CD4-positive, alpha-beta memory T cell (primary cell): Measurements from ENCODE around the gene CAPN2. TPM values are rescaled to one million over a fixed set of nuclear protein-coding genes. Genes with fewer than 3 reads are reported as not detected.
A peak's percentile ranks its signal among the peaks of the same experiment; 100 is the strongest.
"Not testable (repeated sequence)": the region's sequence is repeated elsewhere in the genome, so short reads cannot be mapped to it uniquely, and the experiment has no call there.

Source experiments
- CTCF ChIA-PET: fragments of 350-600 bp; sonication (Branson Sonifier 250); formaldehyde crosslinking; loops from one replicate; lab custom pipeline; 2021; ENCODE audit warnings: inconsistent platforms; ENCODE audit not compliant: partially characterized antibody; lab: Charles Lee
- POLR2A ChIA-PET: fragments of 350-600 bp; sonication (Branson Sonifier 250); formaldehyde crosslinking; loops from one replicate; lab custom pipeline; 2021; ENCODE audit not compliant: partially characterized antibody; lab: Charles Lee
- DNase-seq, 5 donors: peaks; one replicate each; pipeline versions ENCODE4 v3.0.0 to v3.0.0-alpha.2; 2020 to 2022; ENCODE audit warnings: mixed read lengths in 1 of 5
- H3K27ac ChIP-seq: one replicate; pipeline ENCODE4 v1.7.0; 2013; ENCODE audit warnings: low read depth, low read length
- H3K27me3 ChIP-seq: 2 replicates; pipeline ENCODE4 v1.7.0; 2013; ENCODE audit warnings: mild to moderate bottlenecking, low read length, moderate library complexity; ENCODE audit not compliant: insufficient read depth
- H3K36me3 ChIP-seq: 2 replicates; pipeline ENCODE4 v1.7.0; 2013; ENCODE audit warnings: mild to moderate bottlenecking, low read length, moderate library complexity; ENCODE audit not compliant: insufficient read depth
- H3K4me1 ChIP-seq: 2 replicates; pipeline ENCODE4 v1.7.0; 2013; ENCODE audit warnings: mild to moderate bottlenecking, low read length, moderate library complexity; ENCODE audit not compliant: insufficient read depth
- H3K4me3 ChIP-seq, 2 donors: one replicate each; pipeline ENCODE4 v1.7.0; 2013; ENCODE audit warnings: low read length in 2 of 2, mild to moderate bottlenecking in 1 of 2
- H3K9me3 ChIP-seq, 2 donors: one replicate each; pipeline ENCODE4 v1.7.0; 2013; ENCODE audit warnings: low read length in 2 of 2, control low read depth in 1 of 2; ENCODE audit not compliant: control insufficient read depth in 1 of 2
- H3K27ac Mint-ChIP-seq, 7 donors: one replicate each; pipeline ENCODE4 v1.8.0; 2020 to 2021; ENCODE audit warnings: mixed read lengths in 7 of 7, mild to moderate bottlenecking in 6 of 7, inconsistent platforms in 3 of 7, moderate library complexity in 3 of 7
- H3K27me3 Mint-ChIP-seq, 2 donors: one replicate each; pipeline ENCODE4 v1.8.0; 2020 to 2021; ENCODE audit warnings: mixed read lengths in 2 of 2
- H3K36me3 Mint-ChIP-seq, 2 donors: one replicate each; pipeline ENCODE4 v1.8.0; 2020 to 2021; ENCODE audit warnings: mixed read lengths in 2 of 2, inconsistent platforms in 1 of 2, mild to moderate bottlenecking in 1 of 2
- H3K4me1 Mint-ChIP-seq, 4 donors: one replicate each; pipeline ENCODE4 v1.8.0; 2020 to 2021; ENCODE audit warnings: mixed read lengths in 4 of 4, mild to moderate bottlenecking in 1 of 4
- H3K4me3 Mint-ChIP-seq, 8 donors: one replicate each; pipeline ENCODE4 v1.8.0; 2020 to 2021; ENCODE audit warnings: mixed read lengths in 8 of 8, mild to moderate bottlenecking in 7 of 8, moderate library complexity in 6 of 8, inconsistent platforms in 3 of 8
- H3K9me3 Mint-ChIP-seq, 8 donors: one replicate each; pipeline ENCODE4 v1.8.0; 2020 to 2021; ENCODE audit warnings: mixed read lengths in 8 of 8, mild to moderate bottlenecking in 5 of 8, inconsistent platforms in 3 of 8, moderate library complexity in 1 of 8
- intact Hi-C: fragments of 100-400 bp; cut with micrococcal nuclease; formaldehyde crosslinking; loops from one replicate; pipeline ENCODE4 v1.15.1; 2023
- polyA plus RNA-seq, 2 donors: library from polyadenylated mRNA; unstranded; fragments of 300-500 nt; fragmentation: Illumina TruSeq; gene quantifications; one replicate each; pipeline ENCODE4 v1.2.3, GENCODE V29; 2021
- total RNA-seq, 2 experiments: library from RNA; stranded (reverse); gene quantifications; one replicate each; pipeline ENCODE4 v1.2.3, GENCODE V29; 2021

The CAPN2 gene
- total and polyA plus RNA-seq, 4 experiments from 2014 or later: 146 to 231 (median 179) TPM

DNA sequence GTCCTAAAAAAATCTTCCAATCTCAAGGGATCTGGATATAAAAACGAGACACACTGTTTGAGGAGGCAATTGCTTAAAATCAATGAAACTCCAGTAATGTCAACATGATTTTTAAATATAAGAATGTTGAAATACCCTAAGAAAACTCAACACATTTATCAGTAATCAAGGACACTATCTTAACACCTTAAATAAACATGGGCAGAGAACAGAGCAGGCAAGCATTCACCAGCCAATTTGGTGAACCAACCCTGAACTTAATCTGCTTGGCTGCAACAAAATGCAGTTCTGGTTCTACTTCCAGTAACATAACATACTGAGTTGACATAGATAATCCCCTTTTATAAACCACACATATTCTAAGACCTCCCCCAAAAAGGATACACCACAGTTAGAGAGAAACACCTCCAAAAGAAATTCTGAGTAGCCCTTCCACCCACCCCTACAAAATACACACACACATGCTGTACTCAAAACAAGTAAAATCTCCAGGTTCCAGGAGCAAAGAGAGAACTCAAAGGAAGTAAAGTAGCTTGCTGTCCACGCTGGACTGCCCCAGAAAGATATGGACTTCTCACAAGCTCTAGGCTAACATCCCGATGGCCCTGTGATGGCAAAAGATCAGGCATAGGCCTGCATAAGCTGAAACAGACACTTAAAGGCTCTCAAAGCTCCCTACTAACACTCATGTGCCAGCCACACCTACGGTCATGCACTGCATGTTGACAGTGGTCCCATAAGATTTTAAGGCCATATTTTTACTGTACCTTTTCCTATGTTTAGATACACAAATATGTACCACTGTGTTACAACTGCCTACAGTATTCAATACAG, 102.9 kb downstream of the CAPN2 start:
- H3K27ac Mint-ChIP-seq: peak overlapping the region in 6 of 7 donors; percentile 18 to 80 (median 69)
- Histone ChIP-seq H3K27me3 (no peaks in the 10 kb centered on the region), H3K9me3 (no peaks in the 10 kb centered on the region), H3K4me1 (peaks cover 17% of the 10 kb centered on the region), H3K27ac (no peak overlapping the region), H3K36me3 (peaks cover 12% of the 10 kb centered on the region), H3K4me3 (no peak overlapping the region)
- no peaks in the 10 kb centered on the region for H3K9me3 Mint-ChIP-seq
- no peak overlapping the region for H3K4me3 Mint-ChIP-seq
- ChIA-PET POLR2A (interaction anchor here (1.3 kb wide), 1 partner anchor 18 kb away, joined by 3 read pairs; no protein-coding TSS in a partner anchor), CTCF (interaction anchor here (1.1 to 1.7 kb wide), 2 partner anchors 9 to 236 kb away, joined by 3 to 5 read pairs; no protein-coding TSS in a partner anchor)
- peaks cover 26 to 41% (median 32%) of the 10 kb centered on the region in 4 donors for H3K4me1 Mint-ChIP-seq
- H3K36me3 Mint-ChIP-seq: peaks cover 41 to 51% of the 10 kb centered on the region in 2 donors
- intact Hi-C loops: no loop called here
- DNase-seq: no peak
- no peaks in the 10 kb centered on the region for H3K27me3 Mint-ChIP-seq

GRCh38 chr1:223815865-223816264, 103.5 kb downstream of the CAPN2 start:
- peaks cover 42 to 52% of the 10 kb centered on the region in 2 donors for H3K36me3 Mint-ChIP-seq
- intact Hi-C loops: no loop called here
- H3K27ac Mint-ChIP-seq: peak overlapping the region in 5 of 7 donors; percentile 9 to 80 (median 33)
- no peaks in the 10 kb centered on the region for H3K27me3 Mint-ChIP-seq
- Histone ChIP-seq H3K9me3 (no peaks in the 10 kb centered on the region), H3K27ac (no peak overlapping the region), H3K4me1 (peaks cover 17% of the 10 kb centered on the region), H3K36me3 (peaks cover 16% of the 10 kb centered on the region), H3K4me3 (no peak overlapping the region), H3K27me3 (no peaks in the 10 kb centered on the region)
- ChIA-PET POLR2A (interaction anchor here (1.3 kb wide), 1 partner anchor 18 kb away, joined by 3 read pairs; no protein-coding TSS in a partner anchor), CTCF (interaction anchor here (1.1 to 1.7 kb wide), 2 partner anchors 8 to 236 kb away, joined by 3 to 5 read pairs; no protein-coding TSS in a partner anchor)
- H3K4me1 Mint-ChIP-seq: peaks cover 27 to 47% (median 37%) of the 10 kb centered on the region in 4 donors
- no peaks in the 10 kb centered on the region for H3K9me3 Mint-ChIP-seq
- no peak for DNase-seq
- no peak overlapping the region for H3K4me3 Mint-ChIP-seq

GRCh38 chr1:223817265-223817664, 104.9 kb downstream of the CAPN2 start:
- H3K27ac ChIP-seq, H3K4me3 ChIP-seq, H3K9me3 Mint-ChIP-seq, DNase-seq, intact Hi-C loops, H3K9me3 ChIP-seq, H3K27me3 ChIP-seq, H3K27me3 Mint-ChIP-seq, H3K4me3 Mint-ChIP-seq, POLR2A ChIA-PET, H3K27ac Mint-ChIP-seq: not testable (repeated sequence)
- CTCF ChIA-PET: interaction anchor here (1.2 kb wide), 1 partner anchor 16 kb away, joined by 4 read pairs; no protein-coding TSS in a partner anchor
- H3K36me3 ChIP-seq: peaks cover 16% of the 10 kb centered on the region
- H3K4me1 ChIP-seq: peaks cover 17% of the 10 kb centered on the region
- peaks cover 42 to 55% of the 10 kb centered on the region in 2 donors for H3K36me3 Mint-ChIP-seq
- H3K4me1 Mint-ChIP-seq: peaks cover 31 to 47% (median 36%) of the 10 kb centered on the region in 4 donors

- CTCF ChIA-PET: interaction anchor here (0.7 to 1.3 kb wide), 4 partner anchors 8 to 124 kb away, joined by 3 read pairs; no protein-coding TSS in a partner anchor
- no peaks in the 10 kb centered on the region for H3K9me3 ChIP-seq
- H3K4me3 ChIP-seq: no peak overlapping the region
- H3K36me3 Mint-ChIP-seq: peaks cover 26 to 34% of the 10 kb centered on the region in 2 donors
- peak overlapping the region in 6 of 7 donors; percentile 30 to 76 (median 54) for H3K27ac Mint-ChIP-seq
- no peak overlapping the region for H3K27ac ChIP-seq
- H3K27me3 Mint-ChIP-seq: no peaks in the 10 kb centered on the region
- no peaks in the 10 kb centered on the region for H3K9me3 Mint-ChIP-seq
- H3K4me1 ChIP-seq: peaks cover 23% of the 10 kb centered on the region
- intact Hi-C loops: loop anchor here (2.0 kb wide), 1 partner anchor 13 kb away; no protein-coding TSS in a partner anchor
- no peak for DNase-seq
- POLR2A ChIA-PET: interaction anchor here (0.7 to 1.1 kb wide), 2 partner anchors 26 to 27 kb away, joined by 3 to 4 read pairs; no protein-coding TSS in a partner anchor
- H3K36me3 ChIP-seq: peaks cover 4% of the 10 kb centered on the region
- no peak overlapping the region for H3K4me3 Mint-ChIP-seq
- H3K4me1 Mint-ChIP-seq: peaks cover 33 to 52% (median 41%) of the 10 kb centered on the region in 4 donors
- H3K27me3 ChIP-seq: no peaks in the 10 kb centered on the region
Measured at GRCh38 chr1:223819730-223820514, 107.6 kb downstream of the CAPN2 start.

- H3K27me3 Mint-ChIP-seq: no peaks in the 10 kb centered on the region
- no peak overlapping the region for H3K4me3 ChIP-seq
- no peak overlapping the region for H3K4me3 Mint-ChIP-seq
- no peaks in the 10 kb centered on the region for H3K9me3 ChIP-seq
- H3K27ac ChIP-seq: no peak overlapping the region
- CTCF ChIA-PET: interaction anchor here (1.0 to 2.0 kb wide), 4 partner anchors 11 to 125 kb away, joined by 3 to 7 read pairs (median 3); partner anchors contain the start of gene TP53BP2
- intact Hi-C loops: no loop called here
- peaks cover 4% of the 10 kb centered on the region for H3K36me3 ChIP-seq
- POLR2A ChIA-PET: interaction anchor here (0.6 to 1.1 kb wide), 2 partner anchors 8 to 26 kb away, joined by 3 to 4 read pairs; no protein-coding TSS in a partner anchor
- peaks cover 28% of the 10 kb centered on the region for H3K4me1 ChIP-seq
- H3K4me1 Mint-ChIP-seq: peaks cover 34 to 52% (median 40%) of the 10 kb centered on the region in 4 donors
- no peaks in the 10 kb centered on the region for H3K27me3 ChIP-seq
- peaks cover 26 to 30% of the 10 kb centered on the region in 2 donors for H3K36me3 Mint-ChIP-seq
- H3K27ac Mint-ChIP-seq: peak overlapping the region in 5 of 7 donors; percentile 23 to 67 (median 42)
- DNase-seq: no peak
- no peaks in the 10 kb centered on the region for H3K9me3 Mint-ChIP-seq
Measured at GRCh38 chr1:223820515-223820858, 108.1 kb downstream of the CAPN2 start.

GRCh38 chr1:223820971-223821370, 108.6 kb downstream of the CAPN2 start:
- H3K27ac Mint-ChIP-seq: peak overlapping the region in 2 of 7 donors; percentile 24 to 51
- POLR2A ChIA-PET: interaction anchor here (0.6 to 1.1 kb wide), 2 partner anchors 9 to 25 kb away, joined by 3 to 4 read pairs; no protein-coding TSS in a partner anchor
- intact Hi-C loops: no loop called here

More at GRCh38 chr1:223820971-223821370, 108.6 kb downstream of the CAPN2 start:
- peaks cover 4% of the 10 kb centered on the region for H3K36me3 ChIP-seq
- peaks cover 26 to 30% of the 10 kb centered on the region in 2 donors for H3K36me3 Mint-ChIP-seq
- peaks cover 33% of the 10 kb centered on the region for H3K4me1 ChIP-seq
- no peaks in the 10 kb centered on the region for H3K27me3 ChIP-seq
- H3K4me3 ChIP-seq: no peak overlapping the region
- no peak for DNase-seq
- no peaks in the 10 kb centered on the region for H3K27me3 Mint-ChIP-seq
- no peak overlapping the region for H3K27ac ChIP-seq
- H3K4me1 Mint-ChIP-seq: peaks cover 36 to 52% (median 42%) of the 10 kb centered on the region in 4 donors
- H3K4me3 Mint-ChIP-seq: no peak overlapping the region
- H3K9me3 ChIP-seq: no peaks in the 10 kb centered on the region
- no peaks in the 10 kb centered on the region for H3K9me3 Mint-ChIP-seq
- CTCF ChIA-PET: interaction anchor here (0.9 to 2.0 kb wide), 5 partner anchors 10 to 125 kb away, joined by 3 to 7 read pairs (median 3); partner anchors contain the start of gene TP53BP2
